SK-N-SH treated with all-trans-retinoic acid at 6 μM for 48 hours (cell line): ENCODE results near the gene PLCD3.

ENCODE experiments used
- ATAC-seq: fragments of 200-7000 bp; cut with Tn5 transposase; 3 replicates; pipeline ENCODE4 v1.9.1; 2020; ENCODE audit warnings: mild to moderate bottlenecking, moderate library complexity
- ARNTL ChIP-seq: fragments of 450-650 bp; formaldehyde crosslinking; IDR thresholded peaks from 2 replicates; pipeline ENCODE4 v1.5.0; 2020; ENCODE audit warnings: low read depth, mild to moderate bottlenecking, moderate library complexity, borderline replicate concordance
- BACH2 ChIP-seq: fragments of 250-450 bp; sonication (Bioruptor Pico); IDR thresholded peaks from 2 replicates; pipeline ENCODE4 v1.9.0; 2021; ENCODE audit warnings: mild to moderate bottlenecking, borderline replicate concordance
- CREB5 ChIP-seq: fragments of 250-450 bp; sonication (Bioruptor Pico); IDR thresholded peaks from 2 replicates; pipeline ENCODE4 v1.5.1; 2020; ENCODE audit warnings: low read depth, mild to moderate bottlenecking, moderate library complexity
- ESRRG ChIP-seq: fragments of 250-450 bp; sonication (Bioruptor Pico); IDR thresholded peaks from 2 replicates; pipeline ENCODE4 v1.6.1; 2021; ENCODE audit warnings: mild to moderate bottlenecking
- OSR1 ChIP-seq: fragments of 250-450 bp; sonication (Bioruptor Pico); IDR thresholded peaks from 2 replicates; pipeline ENCODE4 v1.8.0; 2022; ENCODE audit warnings: moderate library complexity, mild to moderate bottlenecking, inconsistent platforms
- PPARA ChIP-seq: fragments of 250-450 bp; sonication (Bioruptor Pico); IDR thresholded peaks from 2 replicates; pipeline ENCODE4 v1.5.0; 2020; ENCODE audit warnings: mild to moderate bottlenecking, borderline replicate concordance
- RARB ChIP-seq: fragments of 250-450 bp; sonication (Bioruptor Pico); IDR thresholded peaks from 2 replicates; pipeline ENCODE4 v1.8.0; 2021; ENCODE audit warnings: mild to moderate bottlenecking, moderate library complexity
- SNAI2 ChIP-seq: fragments of 250-450 bp; sonication (Bioruptor Pico); IDR thresholded peaks from 2 replicates; pipeline ENCODE4 v1.5.0; 2020; ENCODE audit warnings: mild to moderate bottlenecking, moderate library complexity
- TCF4 ChIP-seq: fragments of 250-450 bp; sonication (Bioruptor Pico); IDR thresholded peaks from 2 replicates; pipeline ENCODE4 v1.8.0; 2021; ENCODE audit warnings: mild to moderate bottlenecking, moderate library complexity, borderline replicate concordance
- TOX ChIP-seq: fragments of 250-450 bp; sonication (Bioruptor Pico); IDR thresholded peaks from 2 replicates; pipeline ENCODE4 v1.8.0; 2021; ENCODE audit warnings: mild to moderate bottlenecking, moderate library complexity, borderline replicate concordance
- ZC3H10 ChIP-seq: fragments of 250-450 bp; sonication (Bioruptor Pico); IDR thresholded peaks from 2 replicates; pipeline ENCODE4 v1.5.1; 2021; ENCODE audit warnings: mild to moderate bottlenecking, moderate library complexity
- ZFP3 ChIP-seq: fragments of 250-450 bp; sonication (Bioruptor Pico); IDR thresholded peaks from 2 replicates; pipeline ENCODE4 v1.5.0; 2020; ENCODE audit warnings: mild to moderate bottlenecking, moderate library complexity
- ZFP30 ChIP-seq: fragments of 450-650 bp; formaldehyde crosslinking; IDR thresholded peaks from 2 replicates; pipeline ENCODE4 v1.5.0; 2022; ENCODE audit warnings: mild to moderate bottlenecking, moderate library complexity
- ZNF565 ChIP-seq: fragments of 450-650 bp; formaldehyde crosslinking; conservative IDR thresholded peaks from 2 replicates; pipeline ENCODE4 v1.5.0; 2020; ENCODE audit warnings: low read depth, mild to moderate bottlenecking, moderate library complexity
- ZNF70 ChIP-seq: fragments of 450-650 bp; formaldehyde crosslinking; IDR thresholded peaks from 2 replicates; pipeline ENCODE4 v1.5.0; 2020; ENCODE audit warnings: mild to moderate bottlenecking, moderate library complexity
- ZNF8 ChIP-seq: fragments of 450-650 bp; formaldehyde crosslinking; IDR thresholded peaks from 2 replicates; pipeline ENCODE4 v1.5.0; 2020; ENCODE audit warnings: mild to moderate bottlenecking, moderate library complexity
- TF ChIP-seq, protein P1 (sequence below): fragments of 250-450 bp; sonication (Bioruptor Pico); IDR thresholded peaks from 2 replicates; pipeline ENCODE4 v1.8.0; 2021; ENCODE audit warnings: low read depth, mild to moderate bottlenecking, moderate library complexity, borderline replicate concordance
- TF ChIP-seq, protein P2 (sequence below): fragments of 250-450 bp; sonication (Bioruptor Pico); IDR thresholded peaks from 2 replicates; pipeline ENCODE4 v1.8.0; 2020; ENCODE audit warnings: mild to moderate bottlenecking, moderate library complexity, borderline replicate concordance
- TF ChIP-seq, protein P3 (sequence below): fragments of 250-450 bp; sonication (Bioruptor Pico); IDR thresholded peaks from 2 replicates; pipeline ENCODE4 v1.5.0; 2020; ENCODE audit warnings: mild to moderate bottlenecking, moderate library complexity
- TF ChIP-seq, protein P4 (sequence below): fragments of 250-450 bp; sonication (Bioruptor Pico); IDR thresholded peaks from 2 replicates; pipeline ENCODE4 v1.5.1; 2021; ENCODE audit warnings: mild to moderate bottlenecking, moderate library complexity

The PLCD3 gene, protein sequence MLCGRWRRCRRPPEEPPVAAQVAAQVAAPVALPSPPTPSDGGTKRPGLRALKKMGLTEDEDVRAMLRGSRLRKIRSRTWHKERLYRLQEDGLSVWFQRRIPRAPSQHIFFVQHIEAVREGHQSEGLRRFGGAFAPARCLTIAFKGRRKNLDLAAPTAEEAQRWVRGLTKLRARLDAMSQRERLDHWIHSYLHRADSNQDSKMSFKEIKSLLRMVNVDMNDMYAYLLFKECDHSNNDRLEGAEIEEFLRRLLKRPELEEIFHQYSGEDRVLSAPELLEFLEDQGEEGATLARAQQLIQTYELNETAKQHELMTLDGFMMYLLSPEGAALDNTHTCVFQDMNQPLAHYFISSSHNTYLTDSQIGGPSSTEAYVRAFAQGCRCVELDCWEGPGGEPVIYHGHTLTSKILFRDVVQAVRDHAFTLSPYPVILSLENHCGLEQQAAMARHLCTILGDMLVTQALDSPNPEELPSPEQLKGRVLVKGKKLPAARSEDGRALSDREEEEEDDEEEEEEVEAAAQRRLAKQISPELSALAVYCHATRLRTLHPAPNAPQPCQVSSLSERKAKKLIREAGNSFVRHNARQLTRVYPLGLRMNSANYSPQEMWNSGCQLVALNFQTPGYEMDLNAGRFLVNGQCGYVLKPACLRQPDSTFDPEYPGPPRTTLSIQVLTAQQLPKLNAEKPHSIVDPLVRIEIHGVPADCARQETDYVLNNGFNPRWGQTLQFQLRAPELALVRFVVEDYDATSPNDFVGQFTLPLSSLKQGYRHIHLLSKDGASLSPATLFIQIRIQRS

DNA sequence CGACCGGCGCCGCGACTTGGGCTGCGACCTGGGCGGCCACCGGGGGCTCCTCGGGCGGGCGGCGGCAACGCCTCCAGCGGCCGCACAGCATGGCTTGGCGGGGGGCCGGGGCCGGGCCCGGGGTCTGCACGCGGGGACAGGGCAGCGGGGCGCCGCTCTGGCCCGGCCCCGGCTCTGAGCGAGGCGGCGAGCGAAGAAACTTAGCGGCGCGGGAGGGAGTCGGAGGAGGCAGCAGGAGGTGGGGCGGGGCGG lies at the start of gene PLCD3:
Gene PLCD3 (minus strand): TSS at position 196 of the 252 bp plus-strand sequence. CDS start 105 bp downstream, at position 91.
- no peak for ATAC-seq
- TF ChIP-seq, protein P1, sequence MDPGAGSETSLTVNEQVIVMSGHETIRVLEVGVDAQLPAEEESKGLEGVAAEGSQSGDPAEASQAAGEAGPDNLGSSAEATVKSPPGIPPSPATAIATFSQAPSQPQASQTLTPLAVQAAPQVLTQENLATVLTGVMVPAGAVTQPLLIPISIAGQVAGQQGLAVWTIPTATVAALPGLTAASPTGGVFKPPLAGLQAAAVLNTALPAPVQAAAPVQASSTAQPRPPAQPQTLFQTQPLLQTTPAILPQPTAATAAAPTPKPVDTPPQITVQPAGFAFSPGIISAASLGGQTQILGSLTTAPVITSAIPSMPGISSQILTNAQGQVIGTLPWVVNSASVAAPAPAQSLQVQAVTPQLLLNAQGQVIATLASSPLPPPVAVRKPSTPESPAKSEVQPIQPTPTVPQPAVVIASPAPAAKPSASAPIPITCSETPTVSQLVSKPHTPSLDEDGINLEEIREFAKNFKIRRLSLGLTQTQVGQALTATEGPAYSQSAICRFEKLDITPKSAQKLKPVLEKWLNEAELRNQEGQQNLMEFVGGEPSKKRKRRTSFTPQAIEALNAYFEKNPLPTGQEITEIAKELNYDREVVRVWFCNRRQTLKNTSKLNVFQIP (CRISPR knock-in tag) = no peak
- TF ChIP-seq, protein P2, sequence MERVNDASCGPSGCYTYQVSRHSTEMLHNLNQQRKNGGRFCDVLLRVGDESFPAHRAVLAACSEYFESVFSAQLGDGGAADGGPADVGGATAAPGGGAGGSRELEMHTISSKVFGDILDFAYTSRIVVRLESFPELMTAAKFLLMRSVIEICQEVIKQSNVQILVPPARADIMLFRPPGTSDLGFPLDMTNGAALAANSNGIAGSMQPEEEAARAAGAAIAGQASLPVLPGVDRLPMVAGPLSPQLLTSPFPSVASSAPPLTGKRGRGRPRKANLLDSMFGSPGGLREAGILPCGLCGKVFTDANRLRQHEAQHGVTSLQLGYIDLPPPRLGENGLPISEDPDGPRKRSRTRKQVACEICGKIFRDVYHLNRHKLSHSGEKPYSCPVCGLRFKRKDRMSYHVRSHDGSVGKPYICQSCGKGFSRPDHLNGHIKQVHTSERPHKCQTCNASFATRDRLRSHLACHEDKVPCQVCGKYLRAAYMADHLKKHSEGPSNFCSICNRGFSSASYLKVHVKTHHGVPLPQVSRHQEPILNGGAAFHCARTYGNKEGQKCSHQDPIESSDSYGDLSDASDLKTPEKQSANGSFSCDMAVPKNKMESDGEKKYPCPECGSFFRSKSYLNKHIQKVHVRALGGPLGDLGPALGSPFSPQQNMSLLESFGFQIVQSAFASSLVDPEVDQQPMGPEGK (CRISPR knock-in tag) = no peak
- TF ChIP-seq ZNF70 (no peak), ESRRG (no peak), ARNTL (CRISPR knock-in tag) (no peak), TCF4 (CRISPR knock-in tag) (no peak), ZNF8 (no peak), PPARA (CRISPR knock-in tag) (no peak), ZFP3 (CRISPR knock-in tag) (no peak), ZFP30 (CRISPR knock-in tag) (no peak), RARB (CRISPR knock-in tag) (no peak), BACH2 (no peak)

GRCh38 chr17:45177563-45177962 lies 45.2 kb upstream of the PLCD3 start:
- ATAC-seq = no peak
- TF ChIP-seq SNAI2 (CRISPR knock-in tag) (no peak), ZFP30 (CRISPR knock-in tag) (no peak), ZNF565 (no peak), RARB (CRISPR knock-in tag) (no peak), OSR1 (CRISPR knock-in tag) (no peak), PPARA (CRISPR knock-in tag) (no peak), ARNTL (CRISPR knock-in tag) (no peak), TCF4 (CRISPR knock-in tag) (no peak)
- TF ChIP-seq, protein P2 (CRISPR knock-in tag) = no peak
- TF ChIP-seq, protein P3, sequence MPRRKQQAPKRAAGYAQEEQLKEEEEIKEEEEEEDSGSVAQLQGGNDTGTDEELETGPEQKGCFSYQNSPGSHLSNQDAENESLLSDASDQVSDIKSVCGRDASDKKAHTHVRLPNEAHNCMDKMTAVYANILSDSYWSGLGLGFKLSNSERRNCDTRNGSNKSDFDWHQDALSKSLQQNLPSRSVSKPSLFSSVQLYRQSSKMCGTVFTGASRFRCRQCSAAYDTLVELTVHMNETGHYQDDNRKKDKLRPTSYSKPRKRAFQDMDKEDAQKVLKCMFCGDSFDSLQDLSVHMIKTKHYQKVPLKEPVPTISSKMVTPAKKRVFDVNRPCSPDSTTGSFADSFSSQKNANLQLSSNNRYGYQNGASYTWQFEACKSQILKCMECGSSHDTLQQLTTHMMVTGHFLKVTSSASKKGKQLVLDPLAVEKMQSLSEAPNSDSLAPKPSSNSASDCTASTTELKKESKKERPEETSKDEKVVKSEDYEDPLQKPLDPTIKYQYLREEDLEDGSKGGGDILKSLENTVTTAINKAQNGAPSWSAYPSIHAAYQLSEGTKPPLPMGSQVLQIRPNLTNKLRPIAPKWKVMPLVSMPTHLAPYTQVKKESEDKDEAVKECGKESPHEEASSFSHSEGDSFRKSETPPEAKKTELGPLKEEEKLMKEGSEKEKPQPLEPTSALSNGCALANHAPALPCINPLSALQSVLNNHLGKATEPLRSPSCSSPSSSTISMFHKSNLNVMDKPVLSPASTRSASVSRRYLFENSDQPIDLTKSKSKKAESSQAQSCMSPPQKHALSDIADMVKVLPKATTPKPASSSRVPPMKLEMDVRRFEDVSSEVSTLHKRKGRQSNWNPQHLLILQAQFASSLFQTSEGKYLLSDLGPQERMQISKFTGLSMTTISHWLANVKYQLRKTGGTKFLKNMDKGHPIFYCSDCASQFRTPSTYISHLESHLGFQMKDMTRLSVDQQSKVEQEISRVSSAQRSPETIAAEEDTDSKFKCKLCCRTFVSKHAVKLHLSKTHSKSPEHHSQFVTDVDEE = no peak
- TF ChIP-seq, protein P4, sequence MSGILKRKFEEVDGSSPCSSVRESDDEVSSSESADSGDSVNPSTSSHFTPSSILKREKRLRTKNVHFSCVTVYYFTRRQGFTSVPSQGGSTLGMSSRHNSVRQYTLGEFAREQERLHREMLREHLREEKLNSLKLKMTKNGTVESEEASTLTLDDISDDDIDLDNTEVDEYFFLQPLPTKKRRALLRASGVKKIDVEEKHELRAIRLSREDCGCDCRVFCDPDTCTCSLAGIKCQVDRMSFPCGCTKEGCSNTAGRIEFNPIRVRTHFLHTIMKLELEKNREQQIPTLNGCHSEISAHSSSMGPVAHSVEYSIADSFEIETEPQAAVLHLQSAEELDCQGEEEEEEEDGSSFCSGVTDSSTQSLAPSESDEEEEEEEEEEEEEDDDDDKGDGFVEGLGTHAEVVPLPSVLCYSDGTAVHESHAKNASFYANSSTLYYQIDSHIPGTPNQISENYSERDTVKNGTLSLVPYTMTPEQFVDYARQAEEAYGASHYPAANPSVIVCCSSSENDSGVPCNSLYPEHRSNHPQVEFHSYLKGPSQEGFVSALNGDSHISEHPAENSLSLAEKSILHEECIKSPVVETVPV (CRISPR knock-in tag) = no peak

GRCh38 chr17:45175759-45176115 lies 43.4 kb upstream of the PLCD3 start:
- no peak for ATAC-seq
- TF ChIP-seq, protein P2 (CRISPR knock-in tag) = no peak
- no peak for TF ChIP-seq BACH2
- no peak for TF ChIP-seq CREB5
- no peak for TF ChIP-seq PPARA (CRISPR knock-in tag)
- TF ChIP-seq, protein P1 (CRISPR knock-in tag) = no peak
- no peak for TF ChIP-seq ZNF8
- no peak for TF ChIP-seq TCF4 (CRISPR knock-in tag)
- no peak for TF ChIP-seq SNAI2 (CRISPR knock-in tag)
- no peak for TF ChIP-seq TOX (CRISPR knock-in tag)
- no peak for TF ChIP-seq ARNTL (CRISPR knock-in tag)
- no peak for TF ChIP-seq ZC3H10 (CRISPR knock-in tag)
